PC-9 (cell line): ENCODE data around the gene COTL1.

ENCODE experiments used
- EZH2 ChIP-seq: fragments of 200-600 bp; sonication (generic); IDR thresholded peaks from 2 replicates; pipeline ENCODE4 v1.8.0; 2017; ENCODE audit warnings: antibody characterized with exemption, low read depth
- TF ChIP-seq, protein P1 (sequence below): fragments of 200-600 bp; sonication (generic); conservative IDR thresholded peaks from 2 replicates; pipeline ENCODE4 v1.6.1; 2017; ENCODE audit warnings: mixed run types, antibody characterized with exemption, mild to moderate bottlenecking, moderate library complexity

DNA sequence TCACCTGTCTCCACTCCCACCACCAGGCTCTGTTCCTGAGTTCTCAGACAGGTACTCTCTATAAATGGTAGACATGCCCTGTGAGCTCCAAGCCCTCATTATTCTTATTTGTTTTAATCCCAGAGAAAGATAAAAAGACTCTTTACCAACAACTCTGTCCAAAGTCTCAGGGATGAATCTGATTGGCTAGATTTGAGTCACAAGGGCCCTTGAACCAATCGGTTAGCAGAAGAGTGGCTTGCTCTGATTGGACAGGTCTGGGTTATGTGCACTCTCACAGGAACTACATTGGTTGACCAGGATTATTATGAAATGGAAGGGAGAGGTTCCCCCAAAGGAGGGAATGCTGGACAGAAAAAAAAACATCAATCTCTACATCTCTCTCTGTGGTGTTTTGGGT, 7.5 kb downstream of the COTL1 start:
- TF ChIP-seq, protein P1, sequence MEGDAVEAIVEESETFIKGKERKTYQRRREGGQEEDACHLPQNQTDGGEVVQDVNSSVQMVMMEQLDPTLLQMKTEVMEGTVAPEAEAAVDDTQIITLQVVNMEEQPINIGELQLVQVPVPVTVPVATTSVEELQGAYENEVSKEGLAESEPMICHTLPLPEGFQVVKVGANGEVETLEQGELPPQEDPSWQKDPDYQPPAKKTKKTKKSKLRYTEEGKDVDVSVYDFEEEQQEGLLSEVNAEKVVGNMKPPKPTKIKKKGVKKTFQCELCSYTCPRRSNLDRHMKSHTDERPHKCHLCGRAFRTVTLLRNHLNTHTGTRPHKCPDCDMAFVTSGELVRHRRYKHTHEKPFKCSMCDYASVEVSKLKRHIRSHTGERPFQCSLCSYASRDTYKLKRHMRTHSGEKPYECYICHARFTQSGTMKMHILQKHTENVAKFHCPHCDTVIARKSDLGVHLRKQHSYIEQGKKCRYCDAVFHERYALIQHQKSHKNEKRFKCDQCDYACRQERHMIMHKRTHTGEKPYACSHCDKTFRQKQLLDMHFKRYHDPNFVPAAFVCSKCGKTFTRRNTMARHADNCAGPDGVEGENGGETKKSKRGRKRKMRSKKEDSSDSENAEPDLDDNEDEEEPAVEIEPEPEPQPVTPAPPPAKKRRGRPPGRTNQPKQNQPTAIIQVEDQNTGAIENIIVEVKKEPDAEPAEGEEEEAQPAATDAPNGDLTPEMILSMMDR, result no peak
- TF ChIP-seq EZH2, result no peak
